CD4-positive, alpha-beta memory T cell (primary cell): ENCODE data around the gene KRT38. TPM values are rescaled to one million over a fixed set of nuclear protein-coding genes. Genes with fewer than 3 reads are reported as not detected.

Experiments
- CTCF ChIA-PET: fragments of 350-600 bp; sonication (Branson Sonifier 250); formaldehyde crosslinking; loops from one replicate; lab custom pipeline; 2021; ENCODE audit warnings: inconsistent platforms; ENCODE audit not compliant: partially characterized antibody; lab: Charles Lee
- POLR2A ChIA-PET: fragments of 350-600 bp; sonication (Branson Sonifier 250); formaldehyde crosslinking; loops from one replicate; lab custom pipeline; 2021; ENCODE audit not compliant: partially characterized antibody; lab: Charles Lee
- DNase-seq, 5 donors: peaks; one replicate each; pipeline versions ENCODE4 v3.0.0 to v3.0.0-alpha.2; 2020 to 2022; ENCODE audit warnings: mixed read lengths in 1 of 5
- H3K27ac ChIP-seq: one replicate; pipeline ENCODE4 v1.7.0; 2013; ENCODE audit warnings: low read depth, low read length
- H3K27me3 ChIP-seq: 2 replicates; pipeline ENCODE4 v1.7.0; 2013; ENCODE audit warnings: mild to moderate bottlenecking, low read length, moderate library complexity; ENCODE audit not compliant: insufficient read depth
- H3K36me3 ChIP-seq: 2 replicates; pipeline ENCODE4 v1.7.0; 2013; ENCODE audit warnings: mild to moderate bottlenecking, low read length, moderate library complexity; ENCODE audit not compliant: insufficient read depth
- H3K4me1 ChIP-seq: 2 replicates; pipeline ENCODE4 v1.7.0; 2013; ENCODE audit warnings: mild to moderate bottlenecking, low read length, moderate library complexity; ENCODE audit not compliant: insufficient read depth
- H3K4me3 ChIP-seq, 2 donors: one replicate each; pipeline ENCODE4 v1.7.0; 2013; ENCODE audit warnings: low read length in 2 of 2, mild to moderate bottlenecking in 1 of 2
- H3K9me3 ChIP-seq, 2 donors: one replicate each; pipeline ENCODE4 v1.7.0; 2013; ENCODE audit warnings: low read length in 2 of 2, control low read depth in 1 of 2; ENCODE audit not compliant: control insufficient read depth in 1 of 2
- H3K27ac Mint-ChIP-seq, 7 donors: one replicate each; pipeline ENCODE4 v1.8.0; 2020 to 2021; ENCODE audit warnings: mixed read lengths in 7 of 7, mild to moderate bottlenecking in 6 of 7, inconsistent platforms in 3 of 7, moderate library complexity in 3 of 7
- H3K27me3 Mint-ChIP-seq, 2 donors: one replicate each; pipeline ENCODE4 v1.8.0; 2020 to 2021; ENCODE audit warnings: mixed read lengths in 2 of 2
- H3K36me3 Mint-ChIP-seq, 2 donors: one replicate each; pipeline ENCODE4 v1.8.0; 2020 to 2021; ENCODE audit warnings: mixed read lengths in 2 of 2, inconsistent platforms in 1 of 2, mild to moderate bottlenecking in 1 of 2
- H3K4me1 Mint-ChIP-seq, 4 donors: one replicate each; pipeline ENCODE4 v1.8.0; 2020 to 2021; ENCODE audit warnings: mixed read lengths in 4 of 4, mild to moderate bottlenecking in 1 of 4
- H3K4me3 Mint-ChIP-seq, 8 donors: one replicate each; pipeline ENCODE4 v1.8.0; 2020 to 2021; ENCODE audit warnings: mixed read lengths in 8 of 8, mild to moderate bottlenecking in 7 of 8, moderate library complexity in 6 of 8, inconsistent platforms in 3 of 8
- H3K9me3 Mint-ChIP-seq, 8 donors: one replicate each; pipeline ENCODE4 v1.8.0; 2020 to 2021; ENCODE audit warnings: mixed read lengths in 8 of 8, mild to moderate bottlenecking in 5 of 8, inconsistent platforms in 3 of 8, moderate library complexity in 1 of 8
- intact Hi-C: fragments of 100-400 bp; cut with micrococcal nuclease; formaldehyde crosslinking; loops from one replicate; pipeline ENCODE4 v1.15.1; 2023
- polyA plus RNA-seq, 2 donors: library from polyadenylated mRNA; unstranded; fragments of 300-500 nt; fragmentation: Illumina TruSeq; gene quantifications; one replicate each; pipeline ENCODE4 v1.2.3, GENCODE V29; 2021
- total RNA-seq, 2 experiments: library from RNA; stranded (reverse); gene quantifications; one replicate each; pipeline ENCODE4 v1.2.3, GENCODE V29; 2021

Gene KRT38
- total and polyA plus RNA-seq, 4 experiments from 2014 or later = not detected

GRCh38 chr17:41483531-41483930, 42.7 kb upstream of the KRT38 start:
- H3K9me3 Mint-ChIP-seq = no peaks in the 10 kb centered on the region
- H3K4me3 ChIP-seq = no peak overlapping the region
- H3K4me3 Mint-ChIP-seq = no peak overlapping the region
- no peaks in the 10 kb centered on the region for H3K9me3 ChIP-seq
- H3K27me3 ChIP-seq = no peaks in the 10 kb centered on the region
- peak overlapping the region in 2 of 7 donors; percentile 13 to 81 for H3K27ac Mint-ChIP-seq
- H3K36me3 ChIP-seq = no peaks in the 10 kb centered on the region
- no peak overlapping the region for H3K27ac ChIP-seq
- no peak for DNase-seq
- H3K4me1 Mint-ChIP-seq = no peaks in the 10 kb centered on the region
- intact Hi-C loops = no loop called here
- ChIA-PET POLR2A (no interaction called here), CTCF (interaction anchor here (0.8 to 1.3 kb wide), 2 partner anchors 65 to 93 kb away, joined by 3 read pairs; no protein-coding TSS in a partner anchor)
- H3K4me1 ChIP-seq = no peaks in the 10 kb centered on the region
- H3K36me3 Mint-ChIP-seq = no peaks in the 10 kb centered on the region
- no peaks in the 10 kb centered on the region for H3K27me3 Mint-ChIP-seq

- no peaks in the 10 kb centered on the region for H3K4me1 ChIP-seq
- H3K27ac ChIP-seq = no peak within 1 kb of the TSS
- no peaks in the 10 kb centered on the region for H3K9me3 ChIP-seq
- no peaks in the 10 kb centered on the region for H3K27me3 ChIP-seq
- H3K4me3 Mint-ChIP-seq = no peak within 1 kb of the TSS
- DNase-seq = no peak
- H3K27me3 Mint-ChIP-seq = no peaks in the 10 kb centered on the region
- no peaks in the 10 kb centered on the region for H3K9me3 Mint-ChIP-seq
- peak within 1 kb of the TSS in 1 of 7 donors; percentile 21 for H3K27ac Mint-ChIP-seq
- POLR2A ChIA-PET = no interaction called here
- H3K36me3 Mint-ChIP-seq = no peaks in the 10 kb centered on the region
- intact Hi-C loops = no loop called here
- H3K36me3 ChIP-seq = no peaks in the 10 kb centered on the region
- CTCF ChIA-PET = interaction anchor here (1.2 kb wide), 1 partner anchor 9 kb away, joined by 3 read pairs; the partner anchor contains the start of gene KRT36
- H3K4me3 ChIP-seq = no peak within 1 kb of the TSS
- H3K4me1 Mint-ChIP-seq = no peaks in the 10 kb centered on the region
These were observed 40.3 kb upstream of the KRT38 start, which contains the start of gene KRT35 for GRCh38 chr17:41481036-41481435. Gene KRT35, minus strand, starts transcription at chr17:41481151. Its CDS starts 54 bp downstream, at chr17:41481097.

GRCh38 chr17:41480581-41480980, 39.8 kb upstream of the KRT38 start:
- H3K4me1 ChIP-seq = no peaks in the 10 kb centered on the region
- no peaks in the 10 kb centered on the region for H3K9me3 ChIP-seq
- CTCF ChIA-PET = interaction anchor here (1.2 kb wide), 1 partner anchor 9 kb away, joined by 3 read pairs; the partner anchor contains the start of gene KRT36
- H3K27ac ChIP-seq = no peak overlapping the region
- H3K36me3 Mint-ChIP-seq = no peaks in the 10 kb centered on the region
- H3K27me3 Mint-ChIP-seq = no peaks in the 10 kb centered on the region
- H3K27ac Mint-ChIP-seq = no peak overlapping the region
- intact Hi-C loops = no loop called here
- no peaks in the 10 kb centered on the region for H3K9me3 Mint-ChIP-seq
- no peak overlapping the region for H3K4me3 ChIP-seq
- POLR2A ChIA-PET = no interaction called here
- no peaks in the 10 kb centered on the region for H3K4me1 Mint-ChIP-seq
- no peak overlapping the region for H3K4me3 Mint-ChIP-seq
- DNase-seq = no peak
- H3K27me3 ChIP-seq = no peaks in the 10 kb centered on the region
- no peaks in the 10 kb centered on the region for H3K36me3 ChIP-seq

- intact Hi-C loops = no loop called here
- no peaks in the 10 kb centered on the region for H3K27me3 ChIP-seq
- Mint-ChIP-seq H3K4me3 (no peak overlapping the region), H3K27me3 (no peaks in the 10 kb centered on the region), H3K27ac (no peak overlapping the region), H3K36me3 (no peaks in the 10 kb centered on the region), H3K9me3 (no peaks in the 10 kb centered on the region), H3K4me1 (no peaks in the 10 kb centered on the region)
- no peaks in the 10 kb centered on the region for H3K4me1 ChIP-seq
- H3K36me3 ChIP-seq = no peaks in the 10 kb centered on the region
- H3K27ac ChIP-seq = no peak overlapping the region
- H3K9me3 ChIP-seq = no peaks in the 10 kb centered on the region
- no peak overlapping the region for H3K4me3 ChIP-seq
- CTCF ChIA-PET = interaction anchor here (1.2 kb wide), 1 partner anchor 10 kb away, joined by 3 read pairs; the partner anchor contains the start of gene KRT36
- POLR2A ChIA-PET = no interaction called here
- no peak for DNase-seq
These were observed 39.4 kb upstream of the KRT38 start for GRCh38 chr17:41480136-41480535.

GRCh38 chr17:41478237-41478636, 37.5 kb upstream of the KRT38 start:
- no peak overlapping the region for H3K4me3 Mint-ChIP-seq
- intact Hi-C loops = no loop called here
- no peaks in the 10 kb centered on the region for H3K27me3 Mint-ChIP-seq
- no peaks in the 10 kb centered on the region for H3K9me3 Mint-ChIP-seq
- Histone ChIP-seq H3K36me3 (no peaks in the 10 kb centered on the region), H3K4me1 (no peaks in the 10 kb centered on the region), H3K27ac (no peak overlapping the region), H3K9me3 (no peaks in the 10 kb centered on the region), H3K4me3 (no peak overlapping the region), H3K27me3 (no peaks in the 10 kb centered on the region)
- ChIA-PET CTCF (interaction anchor here (1.7 kb wide), 1 partner anchor 11 kb away, joined by 4 read pairs; the partner anchor contains the start of gene KRT32), POLR2A (no interaction called here)
- no peak overlapping the region for H3K27ac Mint-ChIP-seq
- DNase-seq = no peak
- H3K4me1 Mint-ChIP-seq = no peaks in the 10 kb centered on the region
- H3K36me3 Mint-ChIP-seq = no peaks in the 10 kb centered on the region

GRCh38 chr17:41476866-41477815, 36.4 kb upstream of the KRT38 start:
- peak overlapping the region in 1 of 7 donors; percentile 18 for H3K27ac Mint-ChIP-seq
- no peaks in the 10 kb centered on the region for H3K36me3 Mint-ChIP-seq
- CTCF ChIA-PET = interaction anchor here (1.7 kb wide), 1 partner anchor 10 kb away, joined by 4 read pairs; the partner anchor contains the start of gene KRT32
- intact Hi-C loops = no loop called here
- Histone ChIP-seq H3K4me3 (no peak overlapping the region), H3K9me3 (no peaks in the 10 kb centered on the region), H3K36me3 (no peaks in the 10 kb centered on the region), H3K27ac (no peak overlapping the region), H3K4me1 (no peaks in the 10 kb centered on the region), H3K27me3 (no peaks in the 10 kb centered on the region)
- DNase-seq = no peak
- H3K27me3 Mint-ChIP-seq = no peaks in the 10 kb centered on the region
- no peak overlapping the region for H3K4me3 Mint-ChIP-seq
- POLR2A ChIA-PET = no interaction called here
- peaks cover 0 to 2% (median 0%) of the 10 kb centered on the region in 8 donors for H3K9me3 Mint-ChIP-seq
- H3K4me1 Mint-ChIP-seq = no peaks in the 10 kb centered on the region

GRCh38 chr17:41475421-41475820, 34.6 kb upstream of the KRT38 start:
- no peak for DNase-seq
- no peaks in the 10 kb centered on the region for H3K36me3 Mint-ChIP-seq
- no peak overlapping the region for H3K27ac Mint-ChIP-seq
- no peak overlapping the region for H3K4me3 ChIP-seq
- H3K27ac ChIP-seq = no peak overlapping the region
- ChIA-PET POLR2A (no interaction called here), CTCF (no interaction called here)
- H3K36me3 ChIP-seq = no peaks in the 10 kb centered on the region
- no peaks in the 10 kb centered on the region for H3K4me1 ChIP-seq
- H3K4me1 Mint-ChIP-seq = no peaks in the 10 kb centered on the region
- H3K27me3 ChIP-seq = no peaks in the 10 kb centered on the region
- intact Hi-C loops = no loop called here
- H3K9me3 Mint-ChIP-seq = peaks cover 0 to 4% (median 0%) of the 10 kb centered on the region in 8 donors
- H3K4me3 Mint-ChIP-seq = no peak overlapping the region
- H3K27me3 Mint-ChIP-seq = no peaks in the 10 kb centered on the region
- no peaks in the 10 kb centered on the region for H3K9me3 ChIP-seq
